Mucosa of stomach (tissue), 1 donor: ENCODE results near the gene MYOC.
"Not testable (repeated sequence)": the region's sequence is repeated elsewhere in the genome, so short reads cannot be mapped to it uniquely, and the experiment has no call there.

ENCODE experiments used
- H3K27me3 ChIP-seq: one replicate; pipeline ENCODE4 v1.7.0; 2013; ENCODE audit warnings: mild to moderate bottlenecking, low read length; ENCODE audit not compliant: control insufficient read depth, insufficient read depth
- H3K36me3 ChIP-seq: one replicate; pipeline ENCODE4 v1.7.0; 2013; ENCODE audit warnings: low read length; ENCODE audit not compliant: control insufficient read depth, insufficient read depth
- H3K4me1 ChIP-seq: one replicate; pipeline ENCODE4 v1.7.0; 2013; ENCODE audit warnings: mild to moderate bottlenecking, low read length; ENCODE audit not compliant: control insufficient read depth, insufficient read depth
- H3K4me3 ChIP-seq: one replicate; pipeline ENCODE4 v1.7.0; 2013; ENCODE audit warnings: low read length
- H3K9ac ChIP-seq: one replicate; pipeline ENCODE4 v1.7.0; 2013; ENCODE audit warnings: mild to moderate bottlenecking, low read length, moderate library complexity
- H3K9me3 ChIP-seq: one replicate; pipeline ENCODE4 v1.7.0; 2013; ENCODE audit warnings: mild to moderate bottlenecking, low read length, moderate library complexity; ENCODE audit not compliant: control insufficient read depth
- donor health status: Pancreatic carcinoma.

MYOC gene

DNA sequence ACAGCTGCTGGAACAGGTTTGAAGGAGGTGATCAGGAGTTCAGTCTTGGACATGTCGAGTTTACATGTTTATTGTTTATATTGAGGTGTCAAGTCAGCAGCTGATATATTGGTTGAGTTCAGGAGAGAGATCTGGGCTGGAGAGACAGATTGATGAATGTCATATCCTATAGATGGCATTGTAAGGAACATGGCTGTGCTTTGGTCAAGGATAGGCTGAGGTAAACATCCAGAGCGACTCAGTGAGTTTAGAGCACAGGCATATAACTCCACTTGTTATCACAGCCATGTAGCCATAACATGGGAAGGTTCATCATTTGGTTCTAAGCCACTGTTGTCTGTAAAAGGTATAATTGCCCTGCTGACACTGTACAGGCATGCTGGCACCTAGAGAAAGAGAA is 35.9 kb downstream of the MYOC start:
- Histone ChIP-seq H3K4me3 (no peak overlapping the region), H3K9ac (no peak overlapping the region), H3K36me3 (no peaks in the 10 kb centered on the region), H3K4me1 (no peaks in the 10 kb centered on the region), H3K27me3 (no peaks in the 10 kb centered on the region), H3K9me3 (no peaks in the 10 kb centered on the region)

DNA sequence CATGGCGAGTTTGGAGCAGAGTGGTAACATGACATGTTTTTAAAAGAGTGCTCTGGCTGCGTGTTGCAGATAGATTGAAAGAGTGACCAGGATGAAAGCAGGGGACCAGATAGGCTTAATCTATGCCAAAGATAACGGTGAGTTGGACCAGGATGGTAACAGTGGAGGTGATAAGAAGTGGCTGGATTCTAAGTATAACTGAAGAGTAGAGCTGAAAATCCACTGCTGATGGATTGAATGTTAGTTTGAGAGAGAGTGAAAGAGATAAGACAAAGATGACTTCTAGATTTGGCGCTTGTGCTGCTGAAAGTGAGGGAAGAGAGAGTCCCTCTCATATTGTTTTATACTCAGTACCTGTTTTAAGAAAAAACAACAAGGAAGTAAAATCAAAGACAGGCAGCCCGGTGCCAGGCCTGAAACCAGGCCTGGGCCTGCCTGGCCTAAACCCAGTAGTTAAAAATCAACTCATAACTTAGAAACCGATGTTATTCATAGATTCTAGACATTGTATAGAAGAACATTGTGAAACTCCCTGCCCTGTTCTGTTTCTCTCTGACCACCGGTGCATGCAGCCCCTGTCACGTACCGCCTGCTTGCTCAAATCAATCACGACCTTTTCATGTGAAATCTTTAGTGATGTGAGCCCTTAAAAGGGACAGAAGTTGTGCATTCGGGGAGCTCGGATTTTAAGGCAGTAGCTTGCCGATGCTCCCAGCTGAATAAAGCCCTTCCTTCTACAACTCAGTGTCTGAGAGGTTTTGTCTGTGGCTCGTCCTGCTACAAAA is 37.2 kb downstream of the MYOC start:
- not testable (repeated sequence) for H3K4me3 ChIP-seq, H3K9me3 ChIP-seq, H3K36me3 ChIP-seq, H3K9ac ChIP-seq, H3K27me3 ChIP-seq, H3K4me1 ChIP-seq

DNA sequence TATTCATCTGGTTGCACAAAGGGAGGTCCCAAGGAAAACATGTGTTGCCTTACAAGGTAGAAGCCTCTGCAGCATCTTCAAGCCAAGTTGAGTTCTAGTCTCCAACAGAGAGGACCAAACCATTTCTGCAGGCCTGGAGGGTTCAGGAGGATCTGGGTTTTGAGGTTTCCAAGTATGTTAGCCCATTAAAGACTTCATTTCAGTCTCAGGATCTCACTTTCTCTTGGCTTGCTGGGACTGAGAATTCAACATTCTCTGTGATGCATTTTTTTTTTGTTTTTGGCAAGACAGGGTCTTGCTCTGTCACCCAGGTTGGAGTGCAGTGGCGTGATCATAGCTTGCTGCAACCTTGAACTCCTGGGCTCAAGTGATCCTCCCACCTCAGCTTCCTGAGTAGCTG is 39.2 kb downstream of the MYOC start:
- Histone ChIP-seq H3K4me1 (no peaks in the 10 kb centered on the region), H3K36me3 (no peaks in the 10 kb centered on the region), H3K27me3 (no peaks in the 10 kb centered on the region), H3K9ac (no peak overlapping the region), H3K9me3 (no peaks in the 10 kb centered on the region), H3K4me3 (no peak overlapping the region)

DNA sequence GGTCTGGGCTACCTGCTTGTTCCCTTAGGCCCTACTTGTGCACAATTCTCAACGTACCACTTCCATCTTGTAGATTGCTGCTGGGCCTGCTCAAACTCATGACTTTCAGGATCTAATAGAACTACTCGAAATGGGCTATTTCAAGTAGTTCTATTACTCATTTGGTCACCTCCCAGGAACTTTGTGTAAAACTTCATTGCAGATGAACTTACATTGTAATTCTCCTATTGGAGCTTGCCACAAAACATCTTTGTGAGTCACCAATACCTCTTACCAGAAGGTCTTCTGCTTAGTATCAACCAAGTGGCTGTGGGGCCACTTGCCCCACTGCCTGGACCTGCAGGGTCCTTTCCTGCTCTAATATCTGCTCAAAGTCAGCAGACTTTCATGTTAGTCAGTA is 41.2 kb downstream of the MYOC start:
- Histone ChIP-seq H3K4me1 (no peaks in the 10 kb centered on the region), H3K4me3 (no peak overlapping the region), H3K36me3 (no peaks in the 10 kb centered on the region), H3K9ac (no peak overlapping the region), H3K9me3 (no peaks in the 10 kb centered on the region), H3K27me3 (no peaks in the 10 kb centered on the region)

DNA sequence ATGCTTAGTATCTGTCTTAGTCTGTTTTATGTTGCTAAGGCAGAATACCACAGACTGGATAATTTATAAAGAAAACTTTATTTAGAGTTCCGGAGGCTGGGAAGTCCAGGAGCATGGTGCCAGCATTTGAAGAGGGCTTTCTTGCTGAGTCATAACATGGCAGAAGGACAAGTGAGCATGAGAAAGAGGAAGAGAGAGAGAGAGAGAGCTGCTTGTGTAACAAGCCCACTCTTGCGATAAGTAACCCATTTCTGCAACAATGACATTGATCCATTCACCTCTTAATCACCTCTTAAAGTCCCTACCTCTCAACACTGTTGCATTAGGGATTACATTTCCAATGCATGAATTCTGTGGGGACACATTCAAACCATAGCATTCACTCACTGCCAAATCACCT is 42.1 kb downstream of the MYOC start:
- no peak overlapping the region for H3K9ac ChIP-seq
- H3K4me1 ChIP-seq, result no peaks in the 10 kb centered on the region
- no peaks in the 10 kb centered on the region for H3K27me3 ChIP-seq
- H3K9me3 ChIP-seq, result no peaks in the 10 kb centered on the region
- H3K4me3 ChIP-seq, result no peak overlapping the region
- H3K36me3 ChIP-seq, result no peaks in the 10 kb centered on the region

DNA sequence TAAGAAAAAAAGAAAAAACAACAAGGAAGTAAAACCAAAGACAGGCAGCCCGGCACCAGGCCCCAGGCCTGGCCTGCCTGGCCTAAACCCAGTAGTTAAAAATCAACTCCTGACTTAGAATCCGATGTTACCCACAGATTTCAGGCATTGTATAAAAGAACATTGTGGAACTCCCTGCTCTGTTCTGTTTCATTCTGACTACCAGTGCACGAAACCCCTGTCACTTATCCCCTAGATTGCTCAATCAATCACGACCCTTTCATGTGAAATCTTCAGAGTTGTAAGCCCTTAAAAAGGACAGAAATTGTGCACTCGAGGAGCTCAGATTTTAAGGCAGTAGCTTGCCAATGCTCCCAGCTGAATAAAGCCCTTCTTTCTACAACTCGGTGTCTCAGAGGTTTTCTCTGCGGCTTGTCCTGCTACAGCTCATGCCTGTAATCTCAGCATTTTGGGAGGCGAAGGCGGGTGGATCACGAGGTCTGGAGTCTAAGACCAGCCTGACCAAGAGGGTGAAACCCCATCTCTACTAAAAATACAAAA is 46.0 kb downstream of the MYOC start:
- no peaks in the 10 kb centered on the region for H3K27me3 ChIP-seq
- no peak overlapping the region for H3K4me3 ChIP-seq
- H3K9me3 ChIP-seq, result no peaks in the 10 kb centered on the region
- no peaks in the 10 kb centered on the region for H3K36me3 ChIP-seq
- no peaks in the 10 kb centered on the region for H3K4me1 ChIP-seq
- no peak overlapping the region for H3K9ac ChIP-seq

DNA sequence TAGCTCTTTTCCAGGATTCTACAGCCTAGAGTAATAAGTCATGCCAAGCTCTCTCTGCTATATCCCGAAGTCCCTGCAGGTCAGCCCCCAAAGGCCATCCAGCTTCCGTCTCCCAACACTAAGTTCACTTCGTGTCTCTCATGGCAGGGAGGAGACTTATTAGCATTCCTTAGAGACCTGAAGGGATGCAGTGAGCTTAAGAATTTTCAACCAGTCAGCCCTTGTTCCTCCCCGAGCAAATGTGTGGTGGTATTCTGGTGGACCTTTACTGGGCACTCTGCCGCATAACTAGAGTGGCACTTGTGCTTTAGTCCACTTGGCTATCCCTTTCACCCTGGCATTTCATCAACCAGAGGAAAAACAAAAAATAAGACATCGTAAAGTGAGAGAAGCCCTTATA is 49.4 kb downstream of the MYOC start:
- not testable (repeated sequence) for H3K9ac ChIP-seq, H3K27me3 ChIP-seq, H3K4me1 ChIP-seq, H3K4me3 ChIP-seq, H3K36me3 ChIP-seq, H3K9me3 ChIP-seq

DNA sequence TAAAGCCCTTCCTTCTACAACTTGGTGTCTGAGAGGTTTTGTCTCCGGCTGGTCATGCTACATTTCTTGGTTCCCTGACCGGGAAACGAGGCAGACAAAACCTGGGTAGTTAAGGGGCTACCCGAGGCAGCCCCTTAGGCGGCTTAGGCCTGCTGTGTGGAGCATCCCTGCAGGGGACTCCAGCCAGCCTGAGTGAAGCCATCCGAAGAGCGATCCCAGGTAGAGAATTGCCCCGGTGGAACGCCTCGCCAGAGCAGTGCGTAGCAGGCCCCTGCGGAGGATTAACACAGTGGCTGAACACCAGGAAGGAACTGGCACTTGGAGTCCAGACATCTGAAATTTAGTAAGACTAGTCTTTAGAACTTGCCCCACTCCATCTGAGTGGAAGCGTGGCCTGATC is 51.6 kb downstream of the MYOC start:
- no peak overlapping the region for H3K9ac ChIP-seq
- no peak overlapping the region for H3K4me3 ChIP-seq
- no peaks in the 10 kb centered on the region for H3K27me3 ChIP-seq
- no peaks in the 10 kb centered on the region for H3K36me3 ChIP-seq
- H3K4me1 ChIP-seq, result no peaks in the 10 kb centered on the region
- H3K9me3 ChIP-seq, result no peaks in the 10 kb centered on the region

DNA sequence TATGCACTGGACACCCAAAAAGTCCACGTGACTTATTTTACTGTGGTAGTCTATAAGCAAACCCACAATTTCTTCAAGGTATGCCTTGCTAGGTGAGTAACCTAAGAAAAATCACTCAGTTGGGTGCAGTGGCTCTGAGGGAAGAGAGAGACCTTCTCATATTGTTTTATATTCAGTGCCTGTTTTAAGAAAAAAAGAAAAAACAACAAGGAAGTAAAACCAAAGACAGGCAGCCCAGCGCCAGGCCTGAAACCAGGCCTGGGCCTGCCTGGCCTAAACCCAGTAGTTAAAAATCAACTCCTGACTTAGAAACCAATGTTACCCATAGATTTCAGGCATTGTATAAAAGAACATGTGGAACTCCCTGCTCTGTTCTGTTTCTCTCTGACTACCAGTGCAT is 52.2 kb downstream of the MYOC start:
- not testable (repeated sequence) for H3K4me3 ChIP-seq, H3K4me1 ChIP-seq, H3K27me3 ChIP-seq, H3K9me3 ChIP-seq, H3K9ac ChIP-seq, H3K36me3 ChIP-seq

DNA sequence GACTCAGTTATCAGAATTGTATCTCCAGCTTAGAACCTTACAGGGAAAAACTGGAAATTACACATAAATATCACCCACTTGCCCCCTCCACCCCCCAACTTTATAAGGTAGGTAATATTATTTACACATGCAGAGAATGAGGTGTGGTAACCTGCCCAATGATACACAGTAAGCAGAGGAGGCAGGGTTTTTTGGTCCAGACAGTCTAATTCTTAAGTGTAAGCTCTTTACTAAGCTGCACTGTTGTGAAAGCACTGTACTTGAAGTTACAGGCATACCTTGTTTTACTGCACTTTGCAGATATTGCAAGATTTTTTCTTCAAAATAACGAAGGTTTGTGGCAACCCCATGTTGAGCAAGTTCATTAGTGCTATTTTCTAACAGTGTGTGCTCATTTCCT is 55.3 kb downstream of the MYOC start:
- H3K27me3 ChIP-seq, result no peaks in the 10 kb centered on the region
- H3K9ac ChIP-seq, result no peak overlapping the region
- H3K4me1 ChIP-seq, result no peaks in the 10 kb centered on the region
- H3K36me3 ChIP-seq, result peaks cover 4% of the 10 kb centered on the region
- H3K9me3 ChIP-seq, result no peaks in the 10 kb centered on the region
- no peak overlapping the region for H3K4me3 ChIP-seq

DNA sequence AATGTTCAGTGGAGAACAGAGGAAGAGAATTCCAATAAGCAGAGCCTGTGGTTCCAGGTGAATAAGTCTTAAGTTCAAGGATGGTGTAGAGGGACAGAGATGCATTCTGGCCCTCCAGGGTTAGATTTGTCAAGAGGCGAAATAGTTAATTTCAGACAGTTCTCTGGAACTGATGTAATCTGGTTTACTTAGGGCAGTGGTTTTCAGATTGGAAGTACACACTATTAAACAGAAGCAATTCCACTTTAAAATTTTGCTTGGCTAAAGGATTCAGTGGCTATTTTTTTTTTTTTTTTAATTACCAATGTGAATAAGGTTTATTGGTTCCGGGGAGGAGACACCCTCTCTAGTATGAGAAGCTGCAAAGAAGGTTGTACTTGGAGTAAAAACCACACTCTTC is 55.8 kb downstream of the MYOC start:
- H3K9ac ChIP-seq, result no peak overlapping the region
- no peak overlapping the region for H3K4me3 ChIP-seq
- peaks cover 4% of the 10 kb centered on the region for H3K36me3 ChIP-seq
- no peaks in the 10 kb centered on the region for H3K9me3 ChIP-seq
- H3K27me3 ChIP-seq, result no peaks in the 10 kb centered on the region
- no peaks in the 10 kb centered on the region for H3K4me1 ChIP-seq

DNA sequence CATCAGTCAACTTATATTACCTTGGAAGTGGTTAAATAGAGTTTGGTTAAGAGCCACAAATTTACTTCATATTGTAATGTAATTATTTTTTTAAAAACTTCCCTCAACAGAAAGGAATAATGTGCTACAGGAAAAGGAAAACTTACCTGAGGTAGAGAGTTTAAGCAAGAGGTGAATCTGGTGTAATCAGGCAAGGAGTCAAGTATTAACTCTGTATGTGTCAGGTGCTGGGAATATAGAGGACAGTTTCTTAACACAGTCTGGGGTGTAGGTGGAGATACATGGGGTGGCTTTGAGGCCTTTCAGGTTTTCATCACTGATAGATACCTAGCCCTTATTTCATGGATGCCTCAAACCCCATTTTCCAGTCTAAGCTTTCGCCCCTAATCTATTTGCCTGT is 56.4 kb downstream of the MYOC start:
- Histone ChIP-seq H3K36me3 (peaks cover 4% of the 10 kb centered on the region), H3K9ac (no peak overlapping the region), H3K4me3 (no peak overlapping the region), H3K9me3 (no peaks in the 10 kb centered on the region), H3K4me1 (no peaks in the 10 kb centered on the region), H3K27me3 (no peaks in the 10 kb centered on the region)

DNA sequence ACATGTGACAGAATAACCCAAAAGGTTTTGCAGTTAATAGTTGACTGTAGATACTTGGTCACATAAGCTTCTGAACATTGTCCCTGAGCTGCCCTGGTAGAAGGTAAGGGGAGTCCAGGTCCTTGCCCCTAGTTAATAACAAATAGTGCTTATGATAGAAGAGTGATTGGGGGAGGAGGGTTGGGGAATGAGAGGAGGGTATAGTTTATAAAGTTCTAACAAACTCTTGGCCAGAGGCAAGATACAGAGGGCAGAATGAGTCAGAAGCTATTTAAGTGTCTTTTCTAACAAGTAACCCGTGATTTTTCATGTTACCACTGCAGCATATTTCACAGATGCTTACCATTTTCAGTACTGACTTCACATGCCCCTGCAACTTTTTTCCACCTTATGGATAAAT is 57.2 kb downstream of the MYOC start:
- no peak overlapping the region for H3K4me3 ChIP-seq
- peaks cover 4% of the 10 kb centered on the region for H3K36me3 ChIP-seq
- H3K27me3 ChIP-seq, result no peaks in the 10 kb centered on the region
- H3K4me1 ChIP-seq, result no peaks in the 10 kb centered on the region
- H3K9ac ChIP-seq, result no peak overlapping the region
- no peaks in the 10 kb centered on the region for H3K9me3 ChIP-seq
